K562 (cell line): ENCODE data around the gene COLQ. TPM values are rescaled to one million over a fixed set of nuclear protein-coding genes. Genes with fewer than 3 reads are reported as not detected.

Source experiments
- ARHGAP35 ChIP-seq: fragments of 450-650 bp; IDR thresholded peaks from 2 replicates; pipeline ENCODE4 v1.6.1; 2018; ENCODE audit not compliant: partially characterized antibody
- CCAR2 ChIP-seq: fragments of 200-400 bp; formaldehyde crosslinking; IDR thresholded peaks from 2 replicates; pipeline ENCODE4 v1.6.1; 2017; ENCODE audit warnings: mild to moderate bottlenecking, low read depth, low read length
- CUX1 ChIP-seq: fragments of 200-800 bp; sonication (Bioruptor generic); IDR thresholded peaks from 2 replicates; pipeline ENCODE4 v1.6.1; 2016; ENCODE audit warnings: missing genetic modification characterization, missing compliant biosample characterization
- DMBX1 ChIP-seq: fragments of 250-450 bp; sonication (Bioruptor Pico); IDR thresholded peaks from 2 replicates; pipeline ENCODE4 v1.8.0; 2022; ENCODE audit warnings: inconsistent platforms, mild to moderate bottlenecking, moderate library complexity, borderline replicate concordance
- ETV1 ChIP-seq: fragments of 450-650 bp; conservative IDR thresholded peaks from 2 replicates; pipeline ENCODE4 v1.6.1; 2016; ENCODE audit warnings: missing genetic modification characterization, control low read depth, low read depth, missing compliant biosample characterization
- HDAC8 ChIP-seq: fragments of 450-650 bp; IDR thresholded peaks from 2 replicates; pipeline ENCODE4 v1.6.1; 2016; ENCODE audit warnings: mild to moderate bottlenecking, missing genetic modification characterization, moderate library complexity, missing compliant biosample characterization
- MECOM ChIP-seq: fragments of 250-450 bp; sonication (Bioruptor Pico); IDR thresholded peaks from 2 replicates; pipeline ENCODE4 v1.8.0; 2022; ENCODE audit warnings: inconsistent platforms
- NR4A1 ChIP-seq, 2 experiments: fragments of 250-450 bp in 1 of 2; fragments of 450-650 bp in 1 of 2; sonication (Bioruptor Pico) in 1 of 2; IDR thresholded peaks; 2 replicates each; pipeline versions ENCODE4 v1.4.0 to v1.6.1; 2016 to 2020; ENCODE audit warnings: mild to moderate bottlenecking in 2 of 2, missing compliant biosample characterization in 1 of 2, missing genetic modification characterization in 1 of 2, moderate library complexity in 1 of 2
- SREBF2 ChIP-seq: sonication (generic); formaldehyde crosslinking; IDR thresholded peaks from 2 replicates; pipeline ENCODE4 v1.4.0; 2020; ENCODE audit warnings: mild to moderate bottlenecking, missing genetic modification reagents
- TEAD1 ChIP-seq, 2 experiments: fragments of 450-650 bp in 1 of 2; sonication (generic) in 1 of 2; formaldehyde crosslinking; IDR thresholded peaks; 2 replicates each; pipeline versions ENCODE4 v1.4.0 to v1.8.0; 2020 to 2022; ENCODE audit warnings: mild to moderate bottlenecking in 2 of 2, missing genetic modification reagents in 1 of 2
- ZNF197 ChIP-seq: fragments of 200-800 bp; sonication (Bioruptor generic); IDR thresholded peaks from 2 replicates; pipeline ENCODE4 v1.6.1; 2016; ENCODE audit warnings: low read depth, missing genetic modification characterization, missing compliant biosample characterization
- ZNF41 ChIP-seq: fragments of 250-450 bp; sonication (Bioruptor Pico); conservative IDR thresholded peaks from 2 replicates; pipeline ENCODE4 v1.4.0; 2020; ENCODE audit warnings: mild to moderate bottlenecking
- ZNF584 ChIP-seq: fragments of 200-800 bp; sonication (Bioruptor generic); IDR thresholded peaks from 2 replicates; pipeline ENCODE4 v1.6.1; 2016; ENCODE audit warnings: low read depth, mild to moderate bottlenecking, missing genetic modification characterization, missing compliant biosample characterization
- polyA plus RNA-seq, 8 experiments: library from polyadenylated mRNA; depleted of rRNA in 4 of 8; stranded (reverse) in 5 of 8; unstranded in 3 of 8; fragments of >200 nt; fragmentation: Nextera tagmentation in 2 of 8; fragmentation: Illumina TruSeq in 1 of 8; extraction: Ambion mirVana in 2 of 8; extraction: Trizol in 1 of 8; gene quantifications; 2 replicates each; pipeline versions ENCODE4 v1.2.1 to v1.2.3, GENCODE V29; 2011 to 2014; ENCODE audit warnings: inconsistent platforms in 1 of 8, missing spikeins in 1 of 8
- total RNA-seq, 7 experiments: library from RNA; depleted of rRNA in 6 of 7; stranded (reverse); fragments of >200 nt in 6 of 7; fragmentation: Illumina TruSeq in 2 of 7; extraction: Trizol in 2 of 7; gene quantifications; 2 replicates each; pipeline versions ENCODE4 v1.2.1 to v1.2.3, GENCODE V29; 2011 to 2021; ENCODE audit warnings: low replicate concordance in 1 of 7
- TF ChIP-seq, protein P1 (sequence below), 2 experiments: fragments of 250-450 bp in 1 of 2; fragments of 450-650 bp in 1 of 2; sonication (Bioruptor Pico) in 1 of 2; IDR thresholded peaks; 2 replicates each; pipeline versions ENCODE4 v1.6.1 to v1.8.0; 2016 to 2021; ENCODE audit warnings: mild to moderate bottlenecking in 2 of 2, moderate library complexity in 2 of 2, missing compliant biosample characterization in 1 of 2, missing genetic modification characterization in 1 of 2
- TF ChIP-seq, protein P2 (sequence below): fragments of 450-650 bp; IDR thresholded peaks from 2 replicates; pipeline ENCODE4 v1.6.1; 2017; ENCODE audit warnings: antibody characterized with exemption, mild to moderate bottlenecking

COLQ gene
- total and polyA plus RNA-seq, 9 of the 15 experiments (the other 6 are each of a cell fraction or from before 2014, with no cell fraction given) = 0.04 to 0.36 (median 0.27) TPM; not detected in 4

DNA sequence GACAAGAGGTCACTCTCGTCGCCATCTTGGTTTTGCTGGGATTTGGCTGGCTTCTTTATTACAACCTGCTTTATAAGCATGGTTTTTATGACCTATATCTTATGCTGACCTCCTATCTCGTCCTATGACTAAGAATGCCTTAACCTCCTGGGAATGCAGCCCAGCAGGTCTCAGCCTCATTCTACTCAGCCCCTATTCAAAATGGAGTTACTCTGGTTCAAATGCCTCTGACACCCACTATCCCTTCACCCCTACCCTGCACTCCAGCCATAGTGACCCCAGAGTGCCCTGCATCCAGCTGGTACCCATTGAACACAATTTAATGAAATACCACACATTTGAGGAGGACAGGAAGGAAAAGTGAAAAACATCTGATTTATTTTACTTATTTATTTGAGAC lies 117.5 kb downstream of the COLQ start (continued):
- peak in 1 of 2 experiments; percentile 60; a peak in 2 of 4 replicates for TF ChIP-seq TEAD1 (CRISPR knock-in tag; IDR thresholded peaks at IDR 0.05)
- peak; percentile 56; the same call in 1 of the 2 replicates for TF ChIP-seq DMBX1
- no peak for TF ChIP-seq ZNF197 (CRISPR knock-in tag)
- peak; percentile 56; the same call in 1 of the 2 replicates for TF ChIP-seq ZNF41
- TF ChIP-seq ARHGAP35 = no peak
- peak; percentile 32; the same call in 1 of the 2 replicates for TF ChIP-seq ETV1 (tag)
- no peak for TF ChIP-seq SREBF2 (CRISPR knock-in tag)
- no peak for TF ChIP-seq CCAR2
- 0 out of 2 replicates have a peak, but pooled peaks have one; percentile 47 for TF ChIP-seq ZNF584 (CRISPR knock-in tag)
- TF ChIP-seq HDAC8 (tag) = 0 out of 2 replicates have a peak, but pooled peaks have one; percentile 61
- TF ChIP-seq, protein P1, sequence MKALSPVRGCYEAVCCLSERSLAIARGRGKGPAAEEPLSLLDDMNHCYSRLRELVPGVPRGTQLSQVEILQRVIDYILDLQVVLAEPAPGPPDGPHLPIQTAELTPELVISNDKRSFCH (CRISPR knock-in tag; IDR thresholded peaks at IDR 0.05) = no peak
- TF ChIP-seq, protein P1 (tag; IDR thresholded peaks at IDR 0.05) = peak; percentile 78
- 0 out of 2 replicates have a peak, but pooled peaks have one; percentile 54 for TF ChIP-seq CUX1 (CRISPR knock-in tag)
- no peak for TF ChIP-seq NR4A1 (CRISPR knock-in tag; IDR thresholded peaks at IDR 0.05)
- TF ChIP-seq NR4A1 (tag; IDR thresholded peaks at IDR 0.05) = peak; percentile 94
- TF ChIP-seq, protein P2, sequence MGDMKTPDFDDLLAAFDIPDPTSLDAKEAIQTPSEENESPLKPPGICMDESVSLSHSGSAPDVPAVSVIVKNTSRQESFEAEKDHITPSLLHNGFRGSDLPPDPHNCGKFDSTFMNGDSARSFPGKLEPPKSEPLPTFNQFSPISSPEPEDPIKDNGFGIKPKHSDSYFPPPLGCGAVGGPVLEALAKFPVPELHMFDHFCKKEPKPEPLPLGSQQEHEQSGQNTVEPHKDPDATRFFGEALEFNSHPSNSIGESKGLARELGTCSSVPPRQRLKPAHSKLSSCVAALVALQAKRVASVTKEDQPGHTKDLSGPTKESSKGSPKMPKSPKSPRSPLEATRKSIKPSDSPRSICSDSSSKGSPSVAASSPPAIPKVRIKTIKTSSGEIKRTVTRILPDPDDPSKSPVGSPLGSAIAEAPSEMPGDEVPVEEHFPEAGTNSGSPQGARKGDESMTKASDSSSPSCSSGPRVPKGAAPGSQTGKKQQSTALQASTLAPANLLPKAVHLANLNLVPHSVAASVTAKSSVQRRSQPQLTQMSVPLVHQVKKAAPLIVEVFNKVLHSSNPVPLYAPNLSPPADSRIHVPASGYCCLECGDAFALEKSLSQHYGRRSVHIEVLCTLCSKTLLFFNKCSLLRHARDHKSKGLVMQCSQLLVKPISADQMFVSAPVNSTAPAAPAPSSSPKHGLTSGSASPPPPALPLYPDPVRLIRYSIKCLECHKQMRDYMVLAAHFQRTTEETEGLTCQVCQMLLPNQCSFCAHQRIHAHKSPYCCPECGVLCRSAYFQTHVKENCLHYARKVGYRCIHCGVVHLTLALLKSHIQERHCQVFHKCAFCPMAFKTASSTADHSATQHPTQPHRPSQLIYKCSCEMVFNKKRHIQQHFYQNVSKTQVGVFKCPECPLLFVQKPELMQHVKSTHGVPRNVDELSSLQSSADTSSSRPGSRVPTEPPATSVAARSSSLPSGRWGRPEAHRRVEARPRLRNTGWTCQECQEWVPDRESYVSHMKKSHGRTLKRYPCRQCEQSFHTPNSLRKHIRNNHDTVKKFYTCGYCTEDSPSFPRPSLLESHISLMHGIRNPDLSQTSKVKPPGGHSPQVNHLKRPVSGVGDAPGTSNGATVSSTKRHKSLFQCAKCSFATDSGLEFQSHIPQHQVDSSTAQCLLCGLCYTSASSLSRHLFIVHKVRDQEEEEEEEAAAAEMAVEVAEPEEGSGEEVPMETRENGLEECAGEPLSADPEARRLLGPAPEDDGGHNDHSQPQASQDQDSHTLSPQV = peak; percentile 39; the same call in 1 of the 2 replicates
- 0 out of 2 replicates have a peak, but pooled peaks have one; percentile 14 for TF ChIP-seq MECOM (CRISPR knock-in tag)
